Sigmoid colon (tissue), 7 donors: ENCODE results near the gene ACBD3. TPM values are rescaled to one million over a fixed set of nuclear protein-coding genes. Genes with fewer than 3 reads are reported as not detected.
A peak's percentile ranks its signal among the peaks of the same experiment; 100 is the strongest.

Experiments
- DNase-seq: peaks from one replicate; pipeline ENCODE4 v3.0.0-alpha.2; 2019
- H3K27ac ChIP-seq, 4 donors: fragments of 200-600 bp; sonication (generic); one replicate each; pipeline ENCODE4 v1.5.1; 2016 to 2019; ENCODE audit warnings: mild to moderate bottlenecking in 1 of 4
- H3K27me3 ChIP-seq, 3 donors: fragments of 200-600 bp; sonication (generic); one replicate each; pipeline ENCODE4 v1.5.1; 2019; ENCODE audit warnings: mild to moderate bottlenecking in 1 of 3
- H3K36me3 ChIP-seq, 4 donors: fragments of 200-600 bp; sonication (generic); one replicate each; pipeline ENCODE4 v1.5.1; 2016 to 2019
- H3K4me1 ChIP-seq, 4 donors: fragments of 200-600 bp; sonication (generic); one replicate each; pipeline ENCODE4 v1.5.1; 2017 to 2019
- H3K4me3 ChIP-seq, 4 donors: fragments of 200-600 bp; sonication (generic); one replicate each; pipeline ENCODE4 v1.5.1; 2017 to 2019; ENCODE audit warnings: mild to moderate bottlenecking in 2 of 4, moderate library complexity in 1 of 4
- H3K9me3 ChIP-seq, 4 donors: fragments of 200-600 bp in 3 of 4; sonication (generic) in 3 of 4; one replicate each; pipeline versions ENCODE4 v1.5.1 to v1.6.1; 2013 to 2019
- CTCF ChIP-seq, 4 experiments: fragments of 450-650 bp in 3 of 4; fragments of 200-600 bp in 1 of 4; IDR thresholded peaks; one replicate each; pipeline ENCODE4 v1.5.1; 2016 to 2019; ENCODE audit warnings: antibody characterized with exemption in 4 of 4, mild to moderate bottlenecking in 3 of 4, moderate library complexity in 2 of 4
- EP300 ChIP-seq, 4 donors: sonication (generic); formaldehyde crosslinking; IDR thresholded peaks; one replicate each; pipeline ENCODE4 v1.6.1; 2017; ENCODE audit warnings: antibody characterized with exemption in 4 of 4
- POLR2A ChIP-seq, 2 donors: fragments of 450-650 bp; IDR thresholded peaks; one replicate each; pipeline ENCODE4 v1.6.1; 2016; ENCODE audit warnings: antibody characterized with exemption in 2 of 2, mild to moderate bottlenecking in 2 of 2, moderate library complexity in 2 of 2
- POLR2AphosphoS5 ChIP-seq, 4 donors: sonication (generic); formaldehyde crosslinking; IDR thresholded peaks; one replicate each; pipeline ENCODE4 v1.6.1; 2017; ENCODE audit warnings: antibody characterized with exemption in 4 of 4
- WGBS, 2 donors: extraction: QIAGEN DNeasy Blood & Tissue Kit; methylation state at CpG; one replicate each; pipeline ENCODE4 v1.1.7; 2013; 5-methylcytosine and 5-hydroxymethylcytosine counted together
- intact Hi-C: fragments of 100-400 bp; cut with DNase I; formaldehyde crosslinking; loops from one replicate; pipeline ENCODE4 v1.15.1; 2023
- polyA plus RNA-seq, 3 donors: library from polyadenylated mRNA; stranded (reverse); fragments of 200-250 nt; gene quantifications; one replicate each; pipeline ENCODE4 v1.2.3, GENCODE V29; 2013
- total RNA-seq, 4 donors: library from RNA; depleted of rRNA; stranded (reverse); fragments of >200 nt; gene quantifications; one replicate each; pipeline ENCODE4 v1.1.0, GENCODE V29; 2016
- donor health status: healthy with polysubstance abuse.
- donor health status: Bipolar disorder and iron deficiency.
- donor health status: healthy.

The ACBD3 gene
- total and polyA plus RNA-seq, 7 donors, result 23.7 to 37.8 (median 32.9) TPM

- no peaks in the 10 kb centered on the region for H3K36me3 ChIP-seq
- TF ChIP-seq POLR2A (IDR thresholded peaks at IDR 0.05), result no peak
- no peak for TF ChIP-seq POLR2AphosphoS5 (IDR thresholded peaks at IDR 0.05)
- no peak for DNase-seq
- H3K27ac ChIP-seq, result no peak overlapping the region
- H3K27me3 ChIP-seq, result no peaks in the 10 kb centered on the region
- 79 to 80% methylated on average over 6 of the region's 6 CpGs for WGBS, 2 donors
- H3K4me1 ChIP-seq, result peaks cover 0 to 19% (median 12%) of the 10 kb centered on the region in 4 donors
- no peak overlapping the region for H3K4me3 ChIP-seq
- intact Hi-C loops, result no loop called here
- H3K9me3 ChIP-seq, result no peaks in the 10 kb centered on the region
Measured at GRCh38 chr1:226119169-226119568, 67.4 kb downstream of the ACBD3 start.

- intact Hi-C loops, result no loop called here
- Histone ChIP-seq H3K4me3 (no peak overlapping the region), H3K36me3 (no peaks in the 10 kb centered on the region), H3K27ac (no peak overlapping the region), H3K9me3 (no peaks in the 10 kb centered on the region), H3K27me3 (no peaks in the 10 kb centered on the region), H3K4me1 (peaks cover 0 to 19% (median 12%) of the 10 kb centered on the region in 4 donors)
- TF ChIP-seq CTCF (IDR thresholded peaks at IDR 0.05) (no peak), POLR2A (IDR thresholded peaks at IDR 0.05) (no peak), EP300 (IDR thresholded peaks at IDR 0.05) (no peak), POLR2AphosphoS5 (IDR thresholded peaks at IDR 0.05) (no peak)
- 88 to 93% methylated on average over 4 of the region's 4 CpGs for WGBS, 2 donors
- DNase-seq, result no peak
Measured at GRCh38 chr1:226118357-226118756, 68.2 kb downstream of the ACBD3 start.

- no peak for DNase-seq
- intact Hi-C loops, result no loop called here
- TF ChIP-seq CTCF (IDR thresholded peaks at IDR 0.05) (no peak), EP300 (IDR thresholded peaks at IDR 0.05) (no peak), POLR2AphosphoS5 (IDR thresholded peaks at IDR 0.05) (no peak), POLR2A (IDR thresholded peaks at IDR 0.05) (no peak)
- Histone ChIP-seq H3K27ac (no peak overlapping the region), H3K4me1 (peaks cover 0 to 13% (median 6%) of the 10 kb centered on the region in 4 donors), H3K27me3 (no peaks in the 10 kb centered on the region), H3K9me3 (no peaks in the 10 kb centered on the region), H3K36me3 (no peaks in the 10 kb centered on the region), H3K4me3 (no peak overlapping the region)
- WGBS, 2 donors, result 67 to 87% methylated on average over 6 of the region's 6 CpGs
Measured at GRCh38 chr1:226117330-226117729, 69.2 kb downstream of the ACBD3 start.

- Histone ChIP-seq H3K4me3 (no peak overlapping the region), H3K27ac (no peak overlapping the region), H3K36me3 (no peaks in the 10 kb centered on the region), H3K4me1 (peaks cover 0 to 11% (median 7%) of the 10 kb centered on the region in 4 donors), H3K27me3 (no peaks in the 10 kb centered on the region), H3K9me3 (no peaks in the 10 kb centered on the region)
- intact Hi-C loops, result no loop called here
- TF ChIP-seq POLR2A (IDR thresholded peaks at IDR 0.05) (no peak), CTCF (IDR thresholded peaks at IDR 0.05) (no peak), EP300 (IDR thresholded peaks at IDR 0.05) (no peak), POLR2AphosphoS5 (IDR thresholded peaks at IDR 0.05) (no peak)
- 54 to 76% methylated on average over 3 of the region's 3 CpGs for WGBS, 2 donors
- DNase-seq, result no peak
Measured at GRCh38 chr1:226116673-226117072, 69.9 kb downstream of the ACBD3 start.

- no peak overlapping the region for H3K4me3 ChIP-seq
- DNase-seq, result no peak
- H3K27me3 ChIP-seq, result no peaks in the 10 kb centered on the region
- intact Hi-C loops, result no loop called here
- H3K36me3 ChIP-seq, result no peaks in the 10 kb centered on the region
- TF ChIP-seq EP300 (IDR thresholded peaks at IDR 0.05), result no peak
- H3K9me3 ChIP-seq, result no peaks in the 10 kb centered on the region
- WGBS, 2 donors, result 89 to 94% methylated on average over 3 of the region's 3 CpGs
- H3K4me1 ChIP-seq, result peaks cover 0 to 28% (median 20%) of the 10 kb centered on the region in 4 donors
- no peak overlapping the region for H3K27ac ChIP-seq
Measured at GRCh38 chr1:226112626-226113025, 73.9 kb downstream of the ACBD3 start.

- Histone ChIP-seq H3K27me3 (no peaks in the 10 kb centered on the region), H3K4me1 (peaks cover 0 to 28% (median 20%) of the 10 kb centered on the region in 4 donors), H3K36me3 (no peaks in the 10 kb centered on the region), H3K4me3 (no peak overlapping the region), H3K27ac (peak overlapping the region in 2 of 4 donors; percentile 98 to 99), H3K9me3 (no peaks in the 10 kb centered on the region)
- 65 to 67% methylated on average over 7 of the region's 7 CpGs for WGBS, 2 donors
- DNase-seq, result no peak
- TF ChIP-seq POLR2A (IDR thresholded peaks at IDR 0.05) (no peak), EP300 (IDR thresholded peaks at IDR 0.05) (no peak), CTCF (IDR thresholded peaks at IDR 0.05) (no peak), POLR2AphosphoS5 (IDR thresholded peaks at IDR 0.05) (no peak)
- intact Hi-C loops, result loop anchor here (2.0 kb wide), 2 partner anchors 27 to 47 kb away; no protein-coding TSS in a partner anchor
Measured at GRCh38 chr1:226111883-226112261, 74.7 kb downstream of the ACBD3 start.
